ENCODE results near the gene ITIH4. TPM values are rescaled to one million over a fixed set of nuclear protein-coding genes. Genes with fewer than 3 reads are reported as not detected.

Gene ITIH4
- total RNA-seq, 1 donor from 2014 or later = 9.8 TPM

DNA sequence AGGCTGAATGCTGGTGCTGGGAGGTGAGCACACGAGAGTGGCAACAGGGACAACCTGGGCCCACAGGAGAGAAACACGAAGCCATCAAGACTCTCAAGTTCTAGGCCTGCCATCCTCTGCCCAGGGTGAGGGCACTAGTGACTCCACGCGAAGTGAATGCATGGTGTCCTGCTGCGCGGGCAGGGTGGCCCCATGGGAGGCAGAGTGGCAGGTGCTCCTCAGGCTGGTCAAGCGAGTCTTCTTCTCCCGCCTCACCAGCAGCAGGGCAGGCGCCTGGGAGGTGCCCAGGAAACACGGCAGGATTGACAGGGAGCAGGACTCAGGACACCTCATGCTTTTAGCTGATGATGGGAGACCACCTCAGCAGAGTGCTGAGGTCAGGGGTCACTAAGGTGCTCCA is 40.0 kb upstream of the ITIH4 start:
- Histone ChIP-seq H3K4me3 (no peak overlapping the region), H3K27ac (no peak overlapping the region), H3K36me3 (no peaks in the 10 kb centered on the region), H3K27me3 (no peaks in the 10 kb centered on the region), H3K9me3 (no peaks in the 10 kb centered on the region), H3K4me1 (peaks cover 0 to 4% of the 10 kb centered on the region in 2 donors)
- no peak for TF ChIP-seq CTCF (IDR thresholded peaks at IDR 0.05)
- intact Hi-C loops (cut with DNase I) = no loop called here
- no peak for DNase-seq (ENCODE audit: low spot score in 2 of 2)

- Histone ChIP-seq H3K27ac (no peak overlapping the region), H3K36me3 (no peaks in the 10 kb centered on the region), H3K4me1 (no peaks in the 10 kb centered on the region), H3K9me3 (no peaks in the 10 kb centered on the region), H3K4me3 (no peak overlapping the region), H3K27me3 (no peaks in the 10 kb centered on the region)
- TF ChIP-seq CTCF (IDR thresholded peaks at IDR 0.05) = no peak
- intact Hi-C loops (cut with DNase I) = no loop called here
- DNase-seq (ENCODE audit: low spot score in 2 of 2) = no peak
Measured at GRCh38 chr3:52866427-52866826, 36.0 kb upstream of the ITIH4 start.

DNA sequence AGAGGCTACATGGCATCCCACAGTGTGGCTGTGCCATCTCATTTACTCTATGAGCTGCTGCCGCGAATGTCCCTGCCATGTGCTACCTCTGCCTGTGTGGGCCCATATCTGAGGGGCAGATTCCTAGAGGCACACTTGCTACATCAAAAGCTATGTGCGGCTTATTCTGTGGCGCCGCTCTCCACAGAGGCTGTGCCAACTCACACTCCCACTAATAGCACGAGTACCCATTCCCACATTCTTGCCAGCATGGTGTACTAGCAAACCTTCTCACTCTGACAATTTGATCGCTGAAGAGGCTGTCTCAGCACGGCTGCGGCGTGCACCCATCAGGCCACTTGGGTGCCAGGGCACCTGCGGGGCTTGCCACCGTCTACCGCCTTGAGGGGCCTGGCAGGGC is 35.5 kb upstream of the ITIH4 start:
- Histone ChIP-seq H3K9me3 (no peaks in the 10 kb centered on the region), H3K27ac (no peak overlapping the region), H3K4me1 (no peaks in the 10 kb centered on the region), H3K27me3 (no peaks in the 10 kb centered on the region), H3K36me3 (no peaks in the 10 kb centered on the region), H3K4me3 (no peak overlapping the region)
- DNase-seq (ENCODE audit: low spot score in 2 of 2) = no peak
- intact Hi-C loops (cut with DNase I) = no loop called here
- TF ChIP-seq CTCF (IDR thresholded peaks at IDR 0.05) = no peak

DNA sequence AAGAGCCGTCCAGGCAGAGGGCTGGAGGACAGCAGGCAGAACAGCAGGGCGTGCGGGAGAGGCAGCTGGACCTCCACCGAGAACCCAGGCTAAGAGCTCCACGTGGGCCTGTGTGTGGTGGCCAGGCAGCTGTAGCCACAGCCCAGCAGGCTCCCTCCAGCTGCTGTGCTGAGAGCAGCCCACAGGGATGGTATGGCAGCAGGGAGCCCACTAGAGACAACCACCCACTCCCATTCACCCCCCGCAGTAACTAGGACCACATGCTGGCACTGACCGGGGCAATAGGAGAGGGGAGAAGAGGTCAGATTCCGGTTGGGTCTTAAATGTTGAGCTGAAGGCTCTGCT is 29.9 kb upstream of the ITIH4 start:
- no peak overlapping the region for H3K4me3 ChIP-seq
- DNase-seq (ENCODE audit: low spot score in 2 of 2) = no peak
- TF ChIP-seq CTCF (IDR thresholded peaks at IDR 0.05) = no peak
- no peaks in the 10 kb centered on the region for H3K4me1 ChIP-seq
- no peaks in the 10 kb centered on the region for H3K9me3 ChIP-seq
- no peak overlapping the region for H3K27ac ChIP-seq
- H3K36me3 ChIP-seq = peaks cover 0 to 3% of the 10 kb centered on the region in 2 donors
- no peaks in the 10 kb centered on the region for H3K27me3 ChIP-seq
- intact Hi-C loops (cut with DNase I) = no loop called here

GRCh38 chr3:52859686-52860423 is 29.4 kb upstream of the ITIH4 start:
- peaks cover 2 to 3% of the 10 kb centered on the region in 2 donors for H3K36me3 ChIP-seq
- intact Hi-C loops (cut with DNase I) = no loop called here
- no peak overlapping the region for H3K27ac ChIP-seq
- TF ChIP-seq CTCF (IDR thresholded peaks at IDR 0.05) = no peak
- no peak overlapping the region for H3K4me3 ChIP-seq
- no peaks in the 10 kb centered on the region for H3K9me3 ChIP-seq
- no peaks in the 10 kb centered on the region for H3K27me3 ChIP-seq
- H3K4me1 ChIP-seq = no peaks in the 10 kb centered on the region
- no peak for DNase-seq (ENCODE audit: low spot score in 2 of 2)

DNA sequence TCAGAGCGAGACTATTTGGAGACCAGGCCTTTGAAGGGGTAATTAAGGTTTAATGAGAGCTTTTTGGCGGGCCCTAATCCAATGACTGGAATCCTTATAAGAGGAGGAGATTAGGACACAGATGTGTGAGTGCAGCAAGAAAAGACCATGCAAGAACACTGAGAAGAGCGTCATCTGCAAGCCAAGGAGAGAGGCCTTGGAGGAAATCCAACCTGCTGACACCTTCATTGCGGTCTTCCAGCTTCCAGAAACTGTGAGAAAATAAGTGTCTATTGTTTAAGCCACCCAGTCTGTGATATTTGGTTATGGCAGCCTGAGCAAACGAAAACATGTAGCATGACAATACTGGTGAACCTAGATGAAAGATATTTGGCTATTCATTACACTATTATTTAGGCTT is 27.4 kb upstream of the ITIH4 start:
- no peak overlapping the region for H3K4me3 ChIP-seq
- no peaks in the 10 kb centered on the region for H3K4me1 ChIP-seq
- TF ChIP-seq CTCF (IDR thresholded peaks at IDR 0.05) = no peak
- DNase-seq (ENCODE audit: low spot score in 2 of 2) = no peak
- intact Hi-C loops (cut with DNase I) = no loop called here
- H3K27me3 ChIP-seq = no peaks in the 10 kb centered on the region
- H3K36me3 ChIP-seq = peaks cover 6 to 12% of the 10 kb centered on the region in 2 donors
- H3K9me3 ChIP-seq = no peaks in the 10 kb centered on the region
- no peak overlapping the region for H3K27ac ChIP-seq
